OCI-LY7 (cell line): ENCODE results near the gene NOL3.

Source experiments
- CTCF ChIP-seq: fragments of 200-600 bp; sonication (generic); conservative IDR thresholded peaks from 2 replicates; pipeline ENCODE4 v1.5.1; 2014; ENCODE audit warnings: mild to moderate bottlenecking, antibody characterized with exemption, low read length, moderate library complexity, mixed read lengths
- EZH2phosphoT487 ChIP-seq: fragments of 200-600 bp; sonication (generic); IDR thresholded peaks from 2 replicates; pipeline ENCODE4 v1.6.1; 2018; ENCODE audit warnings: low read depth, borderline replicate concordance, mild to moderate bottlenecking, mixed run types, antibody characterized with exemption, low read length, moderate library complexity, mixed read lengths

GRCh38 chr16:67208154-67208896 lies 38.0 kb downstream of the NOL3 start:
- TF ChIP-seq CTCF (no peak), EZH2phosphoT487 (no peak)
